ENCODE measurements around the gene GABBR2.

The GABBR2 gene

GRCh38 chr9:98550206-98550820 is 158.4 kb downstream of the GABBR2 start:
- no peak overlapping the region for H3K4me2 ChIP-seq (ENCODE audit: low read length)

DNA sequence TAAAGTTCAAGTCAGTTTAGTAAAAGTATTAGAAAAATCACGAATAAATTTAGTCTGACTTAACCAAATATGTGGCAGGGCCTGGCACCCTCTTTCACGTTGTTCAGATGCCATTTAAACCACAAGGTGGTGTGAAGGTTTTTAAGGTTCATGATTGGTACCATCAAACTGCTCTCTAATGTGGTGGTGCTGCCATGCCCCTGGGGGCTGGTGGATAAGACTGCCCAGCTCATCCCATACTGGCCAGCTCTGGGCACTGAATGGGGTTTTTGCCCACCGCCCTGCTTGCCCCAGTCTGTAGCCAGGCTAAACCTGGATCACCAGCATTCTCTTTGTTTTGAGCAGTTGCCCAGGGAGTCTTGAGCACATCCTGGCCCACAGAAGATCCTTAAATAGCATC is 159.3 kb downstream of the GABBR2 start:
- Histone ChIP-seq H2BK12ac (ENCODE audit: low read length) (no peak overlapping the region), H3K9ac (ENCODE audit: low read length) (no peak overlapping the region), H4K91ac (ENCODE audit: low read depth, low read length) (no peak overlapping the region), H3K9me3 (ENCODE audit: insufficient read depth, low read depth, low read length) (no peaks in the 10 kb centered on the region), H3K18ac (ENCODE audit: low read length) (no peak overlapping the region), H4K12ac (ENCODE audit: low read depth, low read length) (no peak overlapping the region), H3K27me3 (ENCODE audit: insufficient read depth, low read length) (no peaks in the 10 kb centered on the region), H2BK5ac (ENCODE audit: low read depth, low read length, poor library complexity) (no peak overlapping the region), H2AFZ (ENCODE audit: insufficient read depth, low read length, poor library complexity) (no peak overlapping the region), H3K79me2 (ENCODE audit: control insufficient read depth, insufficient read depth, low read length, poor library complexity) (no peaks in the 10 kb centered on the region), H3K4me3 (ENCODE audit: low read depth, low read length) (no peak overlapping the region), H3K4me1 (ENCODE audit: control insufficient read depth in 1 of 2, insufficient read depth in 2 of 2, low read length in 2 of 2) (no peaks in the 10 kb centered on the region), H2BK120ac (ENCODE audit: insufficient read depth, low read length, poor library complexity) (no peak overlapping the region), H3K4ac (ENCODE audit: low read depth, low read length) (no peak overlapping the region), H3K4me2 (ENCODE audit: low read length) (no peak overlapping the region), H4K8ac (ENCODE audit: low read depth, low read length) (no peak overlapping the region), H3K79me1 (ENCODE audit: low read length) (no peaks in the 10 kb centered on the region), H3K23ac (ENCODE audit: low read length) (no peak overlapping the region), H3K14ac (ENCODE audit: low read length) (no peak overlapping the region), H3K27ac (ENCODE audit: low read depth, low read length) (no peak overlapping the region), H3K36me3 (ENCODE audit: control insufficient read depth in 1 of 2, insufficient read depth in 2 of 2, low read length in 2 of 2) (no peaks in the 10 kb centered on the region), H2AK5ac (ENCODE audit: low read length) (no peak overlapping the region)
- no peak for DNase-seq
- WGBS (ENCODE audit: extremely low coverage, insufficient coverage, insufficient read length) = no CpG with 5 or more reads among the region's 3 CpGs

More at GRCh38 chr9:98550206-98550820, 158.4 kb downstream of the GABBR2 start:
- peak in 1 of 2 donors; percentile 48 for DNase-seq
- no peak overlapping the region for H3K9ac ChIP-seq (ENCODE audit: low read length)
- no peak overlapping the region for H4K8ac ChIP-seq (ENCODE audit: low read depth, low read length)
- H3K27me3 ChIP-seq (ENCODE audit: insufficient read depth, low read length) = no peaks in the 10 kb centered on the region
- H3K4ac ChIP-seq (ENCODE audit: low read depth, low read length) = no peak overlapping the region
- H3K79me1 ChIP-seq (ENCODE audit: low read length) = no peaks in the 10 kb centered on the region
- H4K91ac ChIP-seq (ENCODE audit: low read depth, low read length) = no peak overlapping the region
- no peak overlapping the region for H2BK120ac ChIP-seq (ENCODE audit: insufficient read depth, low read length, poor library complexity)
- H3K36me3 ChIP-seq (ENCODE audit: control insufficient read depth in 1 of 2, insufficient read depth in 2 of 2, low read length in 2 of 2) = no peaks in the 10 kb centered on the region
- no peak overlapping the region for H3K27ac ChIP-seq (ENCODE audit: low read depth, low read length)
- no CpG with 5 or more reads among the region's 7 CpGs for WGBS (ENCODE audit: extremely low coverage, insufficient coverage, insufficient read length)
- H3K9me3 ChIP-seq (ENCODE audit: insufficient read depth, low read depth, low read length) = no peaks in the 10 kb centered on the region
- no peak overlapping the region for H2AFZ ChIP-seq (ENCODE audit: insufficient read depth, low read length, poor library complexity)
- no peak overlapping the region for H3K18ac ChIP-seq (ENCODE audit: low read length)
- H3K4me3 ChIP-seq (ENCODE audit: low read depth, low read length) = no peak overlapping the region
- no peak overlapping the region for H2AK5ac ChIP-seq (ENCODE audit: low read length)
- no peak overlapping the region for H3K23ac ChIP-seq (ENCODE audit: low read length)
- no peak overlapping the region for H4K12ac ChIP-seq (ENCODE audit: low read depth, low read length)
- H2BK5ac ChIP-seq (ENCODE audit: low read depth, low read length, poor library complexity) = no peak overlapping the region
- H3K4me1 ChIP-seq (ENCODE audit: control insufficient read depth in 1 of 2, insufficient read depth in 2 of 2, low read length in 2 of 2) = no peaks in the 10 kb centered on the region
- no peak overlapping the region for H2BK12ac ChIP-seq (ENCODE audit: low read length)
- no peaks in the 10 kb centered on the region for H3K79me2 ChIP-seq (ENCODE audit: control insufficient read depth, insufficient read depth, low read length, poor library complexity)
- H3K14ac ChIP-seq (ENCODE audit: low read length) = no peak overlapping the region

DNA sequence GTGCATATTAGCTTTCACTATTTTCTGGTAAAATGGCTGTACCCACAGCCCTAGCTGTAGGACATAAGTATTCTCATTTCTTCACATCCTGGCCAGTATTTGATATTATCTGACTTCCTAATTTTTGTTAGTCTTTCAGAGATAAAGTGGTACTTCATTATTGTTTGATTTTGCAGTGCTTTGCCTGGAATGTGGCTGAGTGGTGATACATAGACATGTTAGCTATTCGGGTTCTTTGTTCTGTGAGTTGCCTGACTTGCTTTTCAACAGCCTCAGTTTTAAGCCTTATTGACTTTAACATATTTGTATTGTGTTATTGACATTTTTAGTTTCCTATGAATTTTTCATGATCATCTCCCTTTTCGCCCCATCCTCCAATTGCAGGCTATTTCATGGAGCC is 161.1 kb downstream of the GABBR2 start:
- no CpG with 5 or more reads among the region's 2 CpGs for WGBS (ENCODE audit: extremely low coverage, insufficient coverage, insufficient read length)
- H3K79me1 ChIP-seq (ENCODE audit: low read length) = no peaks in the 10 kb centered on the region
- no peak overlapping the region for H3K9ac ChIP-seq (ENCODE audit: low read length)
- no peak overlapping the region for H3K4ac ChIP-seq (ENCODE audit: low read depth, low read length)
- no peaks in the 10 kb centered on the region for H3K4me1 ChIP-seq (ENCODE audit: control insufficient read depth in 1 of 2, insufficient read depth in 2 of 2, low read length in 2 of 2)
- H3K14ac ChIP-seq (ENCODE audit: low read length) = no peak overlapping the region
- H2AFZ ChIP-seq (ENCODE audit: insufficient read depth, low read length, poor library complexity) = no peak overlapping the region
- H2BK5ac ChIP-seq (ENCODE audit: low read depth, low read length, poor library complexity) = no peak overlapping the region
- H2AK5ac ChIP-seq (ENCODE audit: low read length) = no peak overlapping the region
- no peak overlapping the region for H4K91ac ChIP-seq (ENCODE audit: low read depth, low read length)
- H3K18ac ChIP-seq (ENCODE audit: low read length) = no peak overlapping the region
- DNase-seq = peak; percentile 14 to 80
- H3K27ac ChIP-seq (ENCODE audit: low read depth, low read length) = no peak overlapping the region
- no peak overlapping the region for H2BK120ac ChIP-seq (ENCODE audit: insufficient read depth, low read length, poor library complexity)
- H3K23ac ChIP-seq (ENCODE audit: low read length) = no peak overlapping the region
- H3K79me2 ChIP-seq (ENCODE audit: control insufficient read depth, insufficient read depth, low read length, poor library complexity) = no peaks in the 10 kb centered on the region
- no peak overlapping the region for H2BK12ac ChIP-seq (ENCODE audit: low read length)
- no peak overlapping the region for H4K8ac ChIP-seq (ENCODE audit: low read depth, low read length)
- H3K36me3 ChIP-seq (ENCODE audit: control insufficient read depth in 1 of 2, insufficient read depth in 2 of 2, low read length in 2 of 2) = no peaks in the 10 kb centered on the region
- H3K9me3 ChIP-seq (ENCODE audit: insufficient read depth, low read depth, low read length) = no peaks in the 10 kb centered on the region
- no peaks in the 10 kb centered on the region for H3K27me3 ChIP-seq (ENCODE audit: insufficient read depth, low read length)
- H4K12ac ChIP-seq (ENCODE audit: low read depth, low read length) = no peak overlapping the region
- H3K4me2 ChIP-seq (ENCODE audit: low read length) = no peak overlapping the region
- no peak overlapping the region for H3K4me3 ChIP-seq (ENCODE audit: low read depth, low read length)

DNA sequence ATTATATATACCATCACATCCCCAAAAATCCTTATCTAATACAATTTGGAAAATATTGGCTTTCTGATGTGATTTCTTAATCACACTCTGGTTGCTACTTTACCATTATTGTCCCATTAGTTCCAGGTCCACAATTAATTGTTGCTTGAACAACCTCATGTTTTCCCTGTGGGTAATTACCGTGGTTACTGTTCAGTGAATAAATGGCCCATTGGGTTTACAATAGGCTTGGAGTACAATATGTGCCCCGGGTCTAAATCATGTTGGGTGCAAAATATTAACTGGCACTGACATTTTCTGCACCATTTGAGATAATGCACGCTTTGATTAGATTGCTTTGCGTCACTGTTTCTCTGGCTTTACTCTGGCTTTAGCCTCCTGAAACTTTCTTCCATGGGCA is 163.7 kb downstream of the GABBR2 start:
- no peak overlapping the region for H3K4me3 ChIP-seq (ENCODE audit: low read depth, low read length)
- no peak overlapping the region for H2AK5ac ChIP-seq (ENCODE audit: low read length)
- no peaks in the 10 kb centered on the region for H3K4me1 ChIP-seq (ENCODE audit: control insufficient read depth in 1 of 2, insufficient read depth in 2 of 2, low read length in 2 of 2)
- H3K14ac ChIP-seq (ENCODE audit: low read length) = no peak overlapping the region
- no peaks in the 10 kb centered on the region for H3K36me3 ChIP-seq (ENCODE audit: control insufficient read depth in 1 of 2, insufficient read depth in 2 of 2, low read length in 2 of 2)
- H2BK120ac ChIP-seq (ENCODE audit: insufficient read depth, low read length, poor library complexity) = no peak overlapping the region
- H4K91ac ChIP-seq (ENCODE audit: low read depth, low read length) = no peak overlapping the region
- H3K18ac ChIP-seq (ENCODE audit: low read length) = no peak overlapping the region
- no peak for DNase-seq
- no peak overlapping the region for H3K27ac ChIP-seq (ENCODE audit: low read depth, low read length)
- H3K4me2 ChIP-seq (ENCODE audit: low read length) = no peak overlapping the region
- no peaks in the 10 kb centered on the region for H3K79me2 ChIP-seq (ENCODE audit: control insufficient read depth, insufficient read depth, low read length, poor library complexity)
- H3K9ac ChIP-seq (ENCODE audit: low read length) = no peak overlapping the region
- H2BK5ac ChIP-seq (ENCODE audit: low read depth, low read length, poor library complexity) = no peak overlapping the region
- H2AFZ ChIP-seq (ENCODE audit: insufficient read depth, low read length, poor library complexity) = no peak overlapping the region
- no peak overlapping the region for H4K8ac ChIP-seq (ENCODE audit: low read depth, low read length)
- H3K23ac ChIP-seq (ENCODE audit: low read length) = no peak overlapping the region
- H3K4ac ChIP-seq (ENCODE audit: low read depth, low read length) = no peak overlapping the region
- H3K27me3 ChIP-seq (ENCODE audit: insufficient read depth, low read length) = no peaks in the 10 kb centered on the region
- no peaks in the 10 kb centered on the region for H3K79me1 ChIP-seq (ENCODE audit: low read length)
- no peak overlapping the region for H2BK12ac ChIP-seq (ENCODE audit: low read length)
- no peak overlapping the region for H4K12ac ChIP-seq (ENCODE audit: low read depth, low read length)
- no CpG with 5 or more reads among the region's 4 CpGs for WGBS (ENCODE audit: extremely low coverage, insufficient coverage, insufficient read length)
- no peaks in the 10 kb centered on the region for H3K9me3 ChIP-seq (ENCODE audit: insufficient read depth, low read depth, low read length)

Data from trophoblast cell (in vitro differentiated cells and primary cell).